ENCODE data around the gene TRPC4. TPM values are rescaled to one million over a fixed set of nuclear protein-coding genes. Genes with fewer than 3 reads are reported as not detected.

The TRPC4 gene
- total RNA-seq, 1 experiment from 2014 or later, result 0.10 TPM

- ChIA-PET POLR2A (no interaction called here), CTCF (no interaction called here)
- intact Hi-C loops (cut with micrococcal nuclease; ENCODE audit: unreplicated experiment), result no loop called here
- H3K4me3 ChIP-seq (ENCODE audit: low read depth in 2 of 2, low read length in 2 of 2), result no peak overlapping the region
- no peak overlapping the region for H3K27ac ChIP-seq (ENCODE audit: low read length)
- no peaks in the 10 kb centered on the region for H3K9me3 ChIP-seq (ENCODE audit: control insufficient read depth, insufficient read depth, low read depth, low read length)
- no peaks in the 10 kb centered on the region for H3K27me3 ChIP-seq (ENCODE audit: control insufficient read depth, insufficient read depth, low read length)
- TF ChIP-seq SIN3A (IDR thresholded peaks at IDR 0.05; ENCODE audit: borderline replicate concordance, insufficient read depth, low read depth, low read length) (no peak), POLR2AphosphoS5 (IDR thresholded peaks at IDR 0.05; ENCODE audit: low read depth, low read length) (no peak), TCF7L2 (IDR thresholded peaks at IDR 0.05; ENCODE audit: low read depth, low read length) (no peak), CTCF (IDR thresholded peaks at IDR 0.05) (no peak)
- TF ChIP-seq, protein P1, sequence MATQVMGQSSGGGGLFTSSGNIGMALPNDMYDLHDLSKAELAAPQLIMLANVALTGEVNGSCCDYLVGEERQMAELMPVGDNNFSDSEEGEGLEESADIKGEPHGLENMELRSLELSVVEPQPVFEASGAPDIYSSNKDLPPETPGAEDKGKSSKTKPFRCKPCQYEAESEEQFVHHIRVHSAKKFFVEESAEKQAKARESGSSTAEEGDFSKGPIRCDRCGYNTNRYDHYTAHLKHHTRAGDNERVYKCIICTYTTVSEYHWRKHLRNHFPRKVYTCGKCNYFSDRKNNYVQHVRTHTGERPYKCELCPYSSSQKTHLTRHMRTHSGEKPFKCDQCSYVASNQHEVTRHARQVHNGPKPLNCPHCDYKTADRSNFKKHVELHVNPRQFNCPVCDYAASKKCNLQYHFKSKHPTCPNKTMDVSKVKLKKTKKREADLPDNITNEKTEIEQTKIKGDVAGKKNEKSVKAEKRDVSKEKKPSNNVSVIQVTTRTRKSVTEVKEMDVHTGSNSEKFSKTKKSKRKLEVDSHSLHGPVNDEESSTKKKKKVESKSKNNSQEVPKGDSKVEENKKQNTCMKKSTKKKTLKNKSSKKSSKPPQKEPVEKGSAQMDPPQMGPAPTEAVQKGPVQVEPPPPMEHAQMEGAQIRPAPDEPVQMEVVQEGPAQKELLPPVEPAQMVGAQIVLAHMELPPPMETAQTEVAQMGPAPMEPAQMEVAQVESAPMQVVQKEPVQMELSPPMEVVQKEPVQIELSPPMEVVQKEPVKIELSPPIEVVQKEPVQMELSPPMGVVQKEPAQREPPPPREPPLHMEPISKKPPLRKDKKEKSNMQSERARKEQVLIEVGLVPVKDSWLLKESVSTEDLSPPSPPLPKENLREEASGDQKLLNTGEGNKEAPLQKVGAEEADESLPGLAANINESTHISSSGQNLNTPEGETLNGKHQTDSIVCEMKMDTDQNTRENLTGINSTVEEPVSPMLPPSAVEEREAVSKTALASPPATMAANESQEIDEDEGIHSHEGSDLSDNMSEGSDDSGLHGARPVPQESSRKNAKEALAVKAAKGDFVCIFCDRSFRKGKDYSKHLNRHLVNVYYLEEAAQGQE (IDR thresholded peaks at IDR 0.05; ENCODE audit: insufficient read depth in 1 of 2, low read depth in 2 of 2, low read length in 1 of 2), result no peak
- in situ Hi-C loops (cut with HindIII; ENCODE audit: low pct_unique_long_range_greater_than_20kb, low sequenced_read_pairs), result no loop called here
- no peak for DNase-seq (ENCODE audit: low read depth, low spot score)
- H3K4me1 ChIP-seq (ENCODE audit: control insufficient read depth, insufficient read depth, low read length), result no peaks in the 10 kb centered on the region
- no peaks in the 10 kb centered on the region for H3K36me3 ChIP-seq (ENCODE audit: control insufficient read depth, insufficient read depth, low read length)
- ATAC-seq, result no peak
- BruUV-seq (replicated peaks), result no TSS peak
Measured at GRCh38 chr13:37665420-37665819, 204.2 kb downstream of the TRPC4 start.

DNA sequence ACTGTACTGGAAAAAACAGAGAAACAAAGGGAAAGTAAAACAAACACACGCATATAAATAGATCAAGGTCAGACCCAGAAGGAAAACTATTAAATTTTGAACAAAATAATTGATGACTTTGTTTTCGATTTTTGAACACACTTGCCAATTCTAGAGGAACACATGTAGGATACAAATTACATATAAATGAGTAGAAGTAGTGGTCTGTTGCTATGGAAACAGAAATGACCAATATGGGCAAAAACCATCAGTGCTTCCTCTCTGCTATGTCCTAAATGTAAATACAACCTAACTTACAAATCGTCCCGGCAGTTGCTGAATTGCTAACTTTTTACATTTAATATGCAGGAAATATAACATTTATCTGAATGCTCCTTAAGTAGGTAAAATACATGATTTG, 205.8 kb downstream of the TRPC4 start:
- Histone ChIP-seq H3K27me3 (ENCODE audit: control insufficient read depth, insufficient read depth, low read length) (no peaks in the 10 kb centered on the region), H3K4me1 (ENCODE audit: control insufficient read depth, insufficient read depth, low read length) (no peaks in the 10 kb centered on the region), H3K36me3 (ENCODE audit: control insufficient read depth, insufficient read depth, low read length) (no peaks in the 10 kb centered on the region), H3K4me3 (ENCODE audit: low read depth in 2 of 2, low read length in 2 of 2) (no peak overlapping the region), H3K27ac (ENCODE audit: low read length) (no peak overlapping the region), H3K9me3 (ENCODE audit: control insufficient read depth, insufficient read depth, low read depth, low read length) (no peaks in the 10 kb centered on the region)
- CTCF ChIA-PET, result no interaction called here
- no TSS peak for BruUV-seq (replicated peaks)
- POLR2A ChIA-PET, result no interaction called here
- in situ Hi-C loops (cut with HindIII; ENCODE audit: low pct_unique_long_range_greater_than_20kb, low sequenced_read_pairs), result no loop called here
- TF ChIP-seq POLR2AphosphoS5 (IDR thresholded peaks at IDR 0.05; ENCODE audit: low read depth, low read length), result no peak
- no peak for TF ChIP-seq CTCF (IDR thresholded peaks at IDR 0.05)
- no peak for TF ChIP-seq TCF7L2 (IDR thresholded peaks at IDR 0.05; ENCODE audit: low read depth, low read length)
- TF ChIP-seq, protein P1 (IDR thresholded peaks at IDR 0.05; ENCODE audit: insufficient read depth in 1 of 2, low read depth in 2 of 2, low read length in 1 of 2), result no peak
- no peak for TF ChIP-seq SIN3A (IDR thresholded peaks at IDR 0.05; ENCODE audit: borderline replicate concordance, insufficient read depth, low read depth, low read length)
- DNase-seq (ENCODE audit: low read depth, low spot score), result no peak
- intact Hi-C loops (cut with micrococcal nuclease; ENCODE audit: unreplicated experiment), result no loop called here
- ATAC-seq, result no peak
